Measurements from ENCODE around the gene SPATA7.

The SPATA7 gene

DNA sequence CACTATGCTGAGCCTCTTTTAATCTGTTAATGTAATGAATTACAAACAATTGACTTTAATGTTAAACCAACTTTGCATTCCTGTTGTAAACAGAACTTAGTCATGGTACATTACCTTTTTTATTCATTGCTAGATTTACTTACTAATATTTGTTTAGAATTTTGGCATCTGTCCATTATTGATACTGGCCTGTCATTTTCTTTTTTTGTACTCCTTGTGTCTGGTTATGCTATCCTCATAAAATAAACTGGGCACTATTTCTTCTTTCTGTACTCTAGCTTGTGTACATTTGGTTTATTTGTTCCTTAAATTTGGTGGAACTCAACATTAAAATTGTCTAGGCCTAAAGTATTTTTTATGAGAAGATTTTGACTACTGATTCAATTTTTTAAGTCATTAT is 32.1 kb downstream of the SPATA7 start:
- DNase-seq (ENCODE audit: low read depth in 2 of 2): no peak

GRCh38 chr14:88420187-88420586 is 34.7 kb downstream of the SPATA7 start:
- no peak for DNase-seq (ENCODE audit: low read depth in 2 of 2)

GRCh38 chr14:88421286-88421685 is 35.8 kb downstream of the SPATA7 start:
- no peak for DNase-seq (ENCODE audit: low read depth in 2 of 2)

- no peak for DNase-seq (ENCODE audit: low read depth in 2 of 2)
Measured at GRCh38 chr14:88422047-88422446, 36.6 kb downstream of the SPATA7 start.

GRCh38 chr14:88422919-88423650 is 37.6 kb downstream of the SPATA7 start:
- DNase-seq (ENCODE audit: low read depth in 2 of 2): no peak

- no peak for DNase-seq (ENCODE audit: low read depth in 2 of 2)
Measured at GRCh38 chr14:88424573-88424972, 39.1 kb downstream of the SPATA7 start.

DNA sequence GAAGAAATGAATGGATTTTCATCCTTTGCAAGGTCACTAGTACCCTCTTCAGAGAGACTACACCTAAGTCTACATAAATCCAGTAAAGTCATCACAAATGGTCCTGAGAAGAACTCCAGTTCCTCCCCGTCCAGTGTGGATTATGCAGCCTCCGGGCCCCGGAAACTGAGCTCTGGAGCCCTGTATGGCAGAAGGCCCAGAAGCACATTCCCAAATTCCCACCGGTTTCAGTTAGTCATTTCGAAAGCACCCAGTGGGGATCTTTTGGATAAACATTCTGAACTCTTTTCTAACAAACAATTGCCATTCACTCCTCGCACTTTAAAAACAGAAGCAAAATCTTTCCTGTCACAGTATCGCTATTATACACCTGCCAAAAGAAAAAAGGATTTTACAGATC is 40.8 kb downstream of the SPATA7 start:
- no peak for DNase-seq (ENCODE audit: low read depth in 2 of 2)

- DNase-seq (ENCODE audit: low read depth in 2 of 2): no peak
Measured at GRCh38 chr14:88430976-88431375, 45.5 kb downstream of the SPATA7 start.

DNA sequence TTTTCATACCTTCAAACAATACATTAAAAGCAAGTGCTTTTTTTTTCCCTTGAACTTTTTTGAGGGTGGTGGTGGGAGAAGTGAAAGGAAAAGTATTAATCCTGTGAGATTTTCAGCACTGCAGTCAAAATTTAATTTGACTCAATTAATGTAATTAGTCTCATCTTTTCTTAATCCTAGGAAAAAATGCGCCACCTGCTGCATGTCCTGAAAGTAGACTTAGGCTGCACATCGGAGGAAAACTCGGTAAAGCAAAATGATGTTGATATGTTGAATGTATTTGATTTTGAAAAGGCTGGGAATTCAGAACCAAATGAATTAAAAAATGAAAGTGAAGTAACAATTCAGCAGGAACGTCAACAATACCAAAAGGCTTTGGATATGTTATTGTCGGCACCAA is 52.2 kb downstream of the SPATA7 start:
- no peak for DNase-seq (ENCODE audit: low read depth in 2 of 2)

DNA sequence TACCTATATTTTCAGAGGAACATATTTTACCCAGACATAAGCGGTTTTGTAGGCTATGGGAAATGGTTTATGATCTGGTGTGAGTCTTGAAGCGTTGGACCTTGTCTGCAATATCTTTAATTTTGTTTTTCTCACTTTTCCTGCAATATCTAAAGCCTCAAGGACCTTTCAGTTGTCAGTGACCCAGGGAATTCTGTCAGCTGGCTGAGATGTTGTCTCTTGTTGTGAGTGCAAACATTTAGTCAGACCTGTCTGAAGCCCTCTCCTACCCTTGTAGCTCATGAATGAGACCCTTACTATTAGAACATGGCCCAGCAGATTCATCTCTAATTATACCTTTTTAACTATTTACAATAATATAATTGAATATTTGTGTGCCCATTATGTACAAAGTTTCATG is 53.6 kb downstream of the SPATA7 start:
- DNase-seq (ENCODE audit: low read depth in 2 of 2): no peak

DNA sequence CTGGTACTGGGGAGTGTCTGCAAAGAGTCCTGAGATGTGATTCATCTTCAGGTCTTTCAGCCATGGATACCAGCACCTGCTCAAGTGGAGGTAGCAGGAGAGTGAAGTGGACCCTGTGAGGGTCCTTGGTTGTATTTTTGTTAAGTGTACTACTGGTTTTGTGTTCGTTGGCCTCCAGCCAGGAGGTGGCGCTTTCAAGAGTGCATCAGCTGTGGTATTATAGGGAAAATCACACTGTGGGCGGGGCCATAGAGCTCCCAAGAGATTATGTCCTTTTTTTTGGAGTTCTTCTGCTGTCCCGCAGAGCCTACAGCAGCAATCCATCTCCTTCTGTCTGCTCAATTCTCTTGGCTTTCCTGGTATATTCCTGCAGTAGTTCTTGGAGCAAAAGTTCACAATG is 66.8 kb downstream of the SPATA7 start:
- DNase-seq (ENCODE audit: low read depth in 2 of 2): no peak

DNA sequence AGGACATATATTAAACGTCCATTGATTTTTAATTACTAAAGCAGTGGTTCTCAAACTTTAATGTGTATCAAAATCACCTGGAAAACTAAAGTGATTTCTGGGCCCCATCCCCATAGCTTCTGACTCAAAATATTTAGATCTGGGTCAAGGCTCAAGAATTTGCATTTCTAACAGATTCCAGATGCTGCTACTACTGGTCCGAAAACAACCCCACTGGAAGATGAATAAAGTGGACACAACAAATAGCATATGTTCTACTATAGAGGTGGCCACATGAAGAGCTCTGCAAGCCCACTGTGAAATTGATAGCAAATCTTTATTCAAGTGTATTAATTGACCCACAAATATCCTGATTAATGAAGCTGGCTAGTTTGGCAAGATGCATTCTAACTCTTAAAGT is 69.4 kb downstream of the SPATA7 start:
- no peak for DNase-seq (ENCODE audit: low read depth in 2 of 2)

DNA sequence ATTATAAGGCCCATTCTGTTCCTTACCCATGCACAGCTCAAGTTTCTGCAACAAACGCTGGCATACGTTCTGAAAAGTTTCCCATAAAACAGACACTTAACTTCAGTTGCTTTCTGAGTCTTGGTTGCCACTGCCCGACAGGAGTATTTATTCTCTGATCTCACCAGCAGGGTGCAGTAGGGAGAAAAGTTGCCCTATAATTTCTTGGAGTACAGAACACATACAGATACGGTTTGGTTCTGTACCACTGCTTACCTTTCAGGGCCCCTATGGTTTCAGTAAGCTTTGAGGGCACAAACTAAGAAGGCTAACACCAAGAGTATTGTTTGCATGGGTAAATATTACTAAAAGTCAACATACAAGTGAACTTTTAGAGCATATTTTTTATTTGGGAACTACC is 77.9 kb downstream of the SPATA7 start:
- DNase-seq (ENCODE audit: low read depth in 2 of 2): no peak

DNA sequence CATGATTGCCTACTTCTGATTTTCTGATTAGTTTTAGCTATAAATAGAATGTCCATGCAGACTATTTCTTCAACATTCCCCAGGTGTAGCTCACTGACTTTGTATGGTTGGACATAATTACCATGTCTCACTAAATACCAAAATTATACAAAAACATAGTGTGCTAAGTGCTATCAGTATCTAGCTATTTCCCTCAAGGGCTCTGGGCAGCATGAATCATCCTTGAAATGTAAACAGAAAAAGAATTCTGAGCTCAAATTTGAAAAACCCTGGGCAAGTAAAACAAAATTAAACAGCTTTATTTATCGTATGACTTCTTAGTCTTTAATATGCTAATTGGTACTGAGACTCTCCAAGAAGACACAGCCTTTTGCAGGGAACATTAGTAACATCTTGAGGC is 82.9 kb downstream of the SPATA7 start:
- DNase-seq (ENCODE audit: low read depth in 2 of 2): no peak

GRCh38 chr14:88470542-88471440 is 85.3 kb downstream of the SPATA7 start:
- no peak for DNase-seq (ENCODE audit: low read depth in 2 of 2)

- no peak for DNase-seq (ENCODE audit: low read depth in 2 of 2)
Measured at GRCh38 chr14:88473791-88474190, 88.3 kb downstream of the SPATA7 start.

- no peak for DNase-seq (ENCODE audit: low read depth in 2 of 2)
Measured at GRCh38 chr14:88476214-88476774, 90.8 kb downstream of the SPATA7 start.

- DNase-seq (ENCODE audit: low read depth in 2 of 2): no peak
Measured at GRCh38 chr14:88476825-88477224, 91.4 kb downstream of the SPATA7 start.

GRCh38 chr14:88477513-88478250 is 92.2 kb downstream of the SPATA7 start:
- DNase-seq (ENCODE audit: low read depth in 2 of 2): no peak

GRCh38 chr14:88478931-88479330 is 93.5 kb downstream of the SPATA7 start:
- no peak for DNase-seq (ENCODE audit: low read depth in 2 of 2)

DNA sequence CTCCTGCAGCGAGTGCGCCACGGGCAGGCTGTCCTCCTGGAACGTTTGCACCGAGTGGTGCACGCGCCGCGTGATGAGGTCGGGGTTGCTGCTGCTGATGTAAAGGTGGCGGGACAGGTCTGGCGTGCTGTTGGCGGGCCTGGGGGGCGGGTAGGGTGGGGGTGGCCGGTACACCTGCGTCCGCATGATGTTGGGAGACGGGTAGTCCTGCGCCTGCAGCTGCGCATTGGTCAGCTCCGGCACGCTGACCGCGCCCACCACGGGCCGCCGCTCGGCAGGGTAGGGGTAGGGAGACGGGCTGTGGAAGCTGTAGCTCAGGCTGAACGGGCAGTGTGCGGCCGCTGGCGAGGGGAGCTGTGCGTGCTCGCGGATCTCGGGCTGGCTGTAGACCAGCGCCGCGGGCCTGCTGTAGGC is 94.1 kb downstream of the SPATA7 start:
- no peak for DNase-seq (ENCODE audit: low read depth in 2 of 2)

GRCh38 chr14:88481059-88481458 is 95.6 kb downstream of the SPATA7 start:
- no peak for DNase-seq (ENCODE audit: low read depth in 2 of 2)

Data from activated CD8-positive, alpha-beta memory T cell treated with anti-CD3 and anti-CD28 coated beads for 4 hours (primary cell).